Measurements from ENCODE around the gene EML2.

The EML2 gene

DNA sequence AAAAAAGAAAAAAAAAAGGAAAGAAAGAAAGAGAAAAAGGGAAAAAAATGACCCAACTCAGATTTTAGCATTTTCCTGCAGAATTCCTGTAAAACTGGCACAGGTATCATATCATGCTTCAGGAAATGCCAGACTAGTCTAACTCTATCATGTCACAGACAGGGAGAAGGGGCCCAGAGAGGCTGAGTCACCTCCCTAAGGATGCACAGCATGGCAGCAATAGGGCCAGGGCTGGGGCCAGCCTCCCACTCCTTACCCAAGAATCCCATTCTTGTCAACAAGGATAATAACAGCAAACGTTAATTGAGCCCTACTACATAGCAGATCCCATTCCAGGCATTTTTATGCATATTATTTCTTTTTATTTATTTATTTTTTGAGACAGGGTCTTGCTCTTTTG is 45.7 kb downstream of the EML2 start:
- TF ChIP-seq, protein P1, sequence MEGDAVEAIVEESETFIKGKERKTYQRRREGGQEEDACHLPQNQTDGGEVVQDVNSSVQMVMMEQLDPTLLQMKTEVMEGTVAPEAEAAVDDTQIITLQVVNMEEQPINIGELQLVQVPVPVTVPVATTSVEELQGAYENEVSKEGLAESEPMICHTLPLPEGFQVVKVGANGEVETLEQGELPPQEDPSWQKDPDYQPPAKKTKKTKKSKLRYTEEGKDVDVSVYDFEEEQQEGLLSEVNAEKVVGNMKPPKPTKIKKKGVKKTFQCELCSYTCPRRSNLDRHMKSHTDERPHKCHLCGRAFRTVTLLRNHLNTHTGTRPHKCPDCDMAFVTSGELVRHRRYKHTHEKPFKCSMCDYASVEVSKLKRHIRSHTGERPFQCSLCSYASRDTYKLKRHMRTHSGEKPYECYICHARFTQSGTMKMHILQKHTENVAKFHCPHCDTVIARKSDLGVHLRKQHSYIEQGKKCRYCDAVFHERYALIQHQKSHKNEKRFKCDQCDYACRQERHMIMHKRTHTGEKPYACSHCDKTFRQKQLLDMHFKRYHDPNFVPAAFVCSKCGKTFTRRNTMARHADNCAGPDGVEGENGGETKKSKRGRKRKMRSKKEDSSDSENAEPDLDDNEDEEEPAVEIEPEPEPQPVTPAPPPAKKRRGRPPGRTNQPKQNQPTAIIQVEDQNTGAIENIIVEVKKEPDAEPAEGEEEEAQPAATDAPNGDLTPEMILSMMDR (IDR thresholded peaks at IDR 0.05), result no peak
- H3K4me3 ChIP-seq, result no peak overlapping the region
- DNase-seq (ENCODE audit: low spot score), result no peak
- H3K27ac ChIP-seq, result no peak overlapping the region

DNA sequence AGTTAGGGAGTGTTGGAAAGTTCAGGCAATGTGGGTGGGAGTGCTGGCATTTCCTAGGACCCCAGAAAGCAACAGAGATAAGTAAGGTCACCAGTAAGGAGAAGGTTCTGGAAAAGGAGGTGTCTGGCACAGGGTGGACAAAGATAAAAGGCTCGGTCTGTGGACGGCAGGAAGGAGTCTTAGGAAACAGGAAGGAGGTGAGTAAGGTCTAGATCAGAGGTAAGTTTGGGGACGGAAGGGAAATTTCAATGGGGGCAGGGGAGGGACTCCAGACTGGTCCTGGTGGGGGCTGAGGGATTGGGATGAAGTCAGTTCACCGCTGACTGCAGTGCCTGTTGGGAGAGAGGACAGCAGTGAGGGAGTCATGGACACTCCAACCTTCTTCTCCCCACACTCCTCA is 46.8 kb downstream of the EML2 start:
- no peak for DNase-seq (ENCODE audit: low spot score)
- Histone ChIP-seq H3K4me3 (no peak overlapping the region), H3K27ac (no peak overlapping the region)
- TF ChIP-seq, protein P1 (IDR thresholded peaks at IDR 0.05), result no peak

DNA sequence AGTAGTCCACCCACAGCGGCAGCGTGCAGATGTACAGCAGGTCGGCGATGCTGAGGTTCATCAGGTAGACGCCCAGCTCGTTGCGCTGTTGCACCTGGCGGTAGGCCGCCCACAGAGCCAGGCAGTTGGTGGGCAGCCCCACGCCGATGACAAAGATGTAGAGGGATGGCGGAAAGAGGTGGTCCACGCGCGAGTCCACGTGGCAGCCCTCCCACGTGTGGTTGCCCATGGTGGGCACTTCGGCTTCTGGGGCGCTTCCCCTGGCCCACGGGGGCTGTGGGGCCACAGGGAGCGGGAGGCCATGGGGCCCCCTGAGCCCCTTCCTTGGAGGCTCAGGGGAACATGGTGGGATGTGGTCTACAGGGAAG is 47.6 kb downstream of the EML2 start:
- TF ChIP-seq, protein P1 (IDR thresholded peaks at IDR 0.05), result no peak
- no peak overlapping the region for H3K27ac ChIP-seq
- DNase-seq (ENCODE audit: low spot score), result no peak
- no peak overlapping the region for H3K4me3 ChIP-seq

DNA sequence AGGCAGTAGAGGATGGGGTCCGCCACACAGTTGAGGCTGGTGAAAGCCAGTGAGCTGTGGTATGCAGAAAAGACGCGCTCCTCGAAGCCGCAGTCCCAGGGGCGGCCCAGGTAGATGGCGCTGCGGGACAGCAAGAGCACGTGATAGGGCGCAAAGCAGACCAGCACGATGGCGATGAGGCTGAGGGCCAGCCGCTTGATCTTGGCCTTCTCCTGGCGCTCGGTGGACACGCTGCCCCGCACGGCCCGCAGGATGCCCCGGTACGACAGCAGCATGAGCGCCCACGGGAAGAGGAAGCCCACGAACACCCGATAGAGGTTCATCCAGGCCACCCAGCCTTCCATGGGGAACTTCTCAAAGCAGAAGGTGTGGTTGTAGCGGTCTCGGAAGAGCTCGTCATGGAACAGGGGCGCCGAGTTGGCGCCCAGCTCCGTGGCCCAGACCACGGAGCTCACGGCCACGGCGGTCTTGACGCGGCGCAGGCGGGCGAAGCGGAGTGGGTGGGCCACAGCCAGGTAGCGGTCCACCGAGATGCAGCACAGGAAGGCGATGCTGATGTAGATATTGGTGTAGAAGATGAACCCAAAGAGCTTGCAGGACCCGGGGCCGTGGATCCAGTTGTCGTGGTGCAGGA is 48.1 kb downstream of the EML2 start:
- no peak for DNase-seq (ENCODE audit: low spot score)
- Histone ChIP-seq H3K27ac (no peak overlapping the region), H3K4me3 (no peak overlapping the region)
- TF ChIP-seq, protein P1 (IDR thresholded peaks at IDR 0.05), result no peak

DNA sequence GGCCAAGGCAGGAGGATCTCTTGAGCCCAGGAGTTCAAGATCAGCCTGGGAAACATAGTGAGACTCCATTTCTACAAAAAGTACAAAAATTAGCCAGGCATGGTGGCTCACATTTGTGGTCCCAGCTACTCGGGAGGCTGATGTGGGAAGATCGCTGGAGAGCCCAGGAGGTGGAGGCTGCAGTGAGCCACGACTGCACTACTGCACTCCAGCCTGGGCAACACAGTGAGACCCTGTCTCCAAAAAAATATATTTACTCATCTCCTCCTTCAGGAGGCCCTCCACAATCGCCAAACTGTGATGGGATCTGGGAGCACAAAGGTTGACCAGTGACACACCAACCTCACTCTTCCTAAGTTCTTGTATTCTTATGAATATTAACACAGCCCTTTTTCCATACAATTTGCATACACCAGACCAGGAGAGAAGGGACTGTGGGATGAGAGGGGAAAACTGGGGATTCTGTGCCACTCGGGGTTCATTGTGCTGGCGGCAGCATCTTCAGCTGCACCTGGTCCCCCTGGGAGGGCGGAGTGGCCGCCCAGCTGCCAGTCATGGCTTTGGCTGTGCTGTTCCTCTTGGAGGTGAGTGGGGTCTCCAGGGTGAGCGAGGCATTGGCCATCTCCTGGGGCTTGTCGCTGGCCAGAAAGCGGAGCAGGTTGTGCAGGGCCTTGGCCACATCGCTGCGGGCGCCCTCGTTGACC is 48.7 kb downstream of the EML2 start:
- Histone ChIP-seq H3K4me3 (no peak overlapping the region), H3K27ac (no peak overlapping the region)
- DNase-seq (ENCODE audit: low spot score), result no peak
- TF ChIP-seq, protein P1 (IDR thresholded peaks at IDR 0.05), result no peak

DNA sequence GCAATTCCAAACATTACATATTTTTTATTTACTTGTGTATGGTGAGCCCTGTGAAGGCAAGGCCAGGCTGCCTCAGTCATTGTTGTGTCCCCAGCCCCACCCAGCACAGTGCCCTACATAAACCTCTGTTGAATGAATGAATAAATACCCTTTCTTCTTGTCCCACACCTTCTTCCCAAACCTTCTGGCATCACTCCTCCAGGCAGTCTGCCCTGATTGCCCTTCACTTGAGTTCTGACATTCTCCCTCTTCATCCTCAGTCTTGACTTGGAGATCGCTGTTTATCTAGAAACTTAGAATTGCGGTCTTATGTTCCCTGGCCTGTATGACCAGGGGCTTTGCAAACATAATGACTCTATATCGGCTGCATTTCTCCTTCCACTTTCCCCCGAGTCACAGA is 49.4 kb downstream of the EML2 start:
- no peak overlapping the region for H3K4me3 ChIP-seq
- DNase-seq (ENCODE audit: low spot score), result no peak
- TF ChIP-seq, protein P1 (IDR thresholded peaks at IDR 0.05), result no peak
- no peak overlapping the region for H3K27ac ChIP-seq

DNA sequence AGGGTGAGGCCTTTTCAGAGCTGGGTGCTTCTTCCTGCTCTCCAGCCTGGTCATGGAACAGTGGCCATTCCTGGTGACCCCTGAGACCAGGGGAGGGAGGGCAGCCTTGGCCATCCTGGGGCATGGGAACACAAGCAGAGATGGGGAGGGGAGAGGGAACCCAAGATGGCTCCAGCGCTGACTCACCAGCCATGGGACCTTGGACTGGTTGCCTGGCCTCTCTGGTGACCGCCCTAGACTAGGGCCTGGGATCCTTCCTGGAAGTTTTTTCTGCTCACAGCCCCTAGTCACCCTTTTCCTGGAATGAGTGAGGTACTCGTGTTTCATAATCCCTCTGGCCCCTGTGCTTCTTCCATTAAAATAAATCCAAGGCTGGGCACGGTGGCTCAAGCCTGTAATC is 51.3 kb downstream of the EML2 start:
- no peak for DNase-seq (ENCODE audit: low spot score)
- TF ChIP-seq, protein P1 (IDR thresholded peaks at IDR 0.05), result no peak
- Histone ChIP-seq H3K4me3 (no peak overlapping the region), H3K27ac (peak overlapping the region in 1 of 2 donors; percentile 22)
